ENCODE results near the gene ZNF284. TPM values are rescaled to one million over a fixed set of nuclear protein-coding genes. Genes with fewer than 3 reads are reported as not detected.

Gene ZNF284
- total and polyA plus RNA-seq, 4 experiments from 2014 or later: 0.61 to 5.7 (median 3.3) TPM

DNA sequence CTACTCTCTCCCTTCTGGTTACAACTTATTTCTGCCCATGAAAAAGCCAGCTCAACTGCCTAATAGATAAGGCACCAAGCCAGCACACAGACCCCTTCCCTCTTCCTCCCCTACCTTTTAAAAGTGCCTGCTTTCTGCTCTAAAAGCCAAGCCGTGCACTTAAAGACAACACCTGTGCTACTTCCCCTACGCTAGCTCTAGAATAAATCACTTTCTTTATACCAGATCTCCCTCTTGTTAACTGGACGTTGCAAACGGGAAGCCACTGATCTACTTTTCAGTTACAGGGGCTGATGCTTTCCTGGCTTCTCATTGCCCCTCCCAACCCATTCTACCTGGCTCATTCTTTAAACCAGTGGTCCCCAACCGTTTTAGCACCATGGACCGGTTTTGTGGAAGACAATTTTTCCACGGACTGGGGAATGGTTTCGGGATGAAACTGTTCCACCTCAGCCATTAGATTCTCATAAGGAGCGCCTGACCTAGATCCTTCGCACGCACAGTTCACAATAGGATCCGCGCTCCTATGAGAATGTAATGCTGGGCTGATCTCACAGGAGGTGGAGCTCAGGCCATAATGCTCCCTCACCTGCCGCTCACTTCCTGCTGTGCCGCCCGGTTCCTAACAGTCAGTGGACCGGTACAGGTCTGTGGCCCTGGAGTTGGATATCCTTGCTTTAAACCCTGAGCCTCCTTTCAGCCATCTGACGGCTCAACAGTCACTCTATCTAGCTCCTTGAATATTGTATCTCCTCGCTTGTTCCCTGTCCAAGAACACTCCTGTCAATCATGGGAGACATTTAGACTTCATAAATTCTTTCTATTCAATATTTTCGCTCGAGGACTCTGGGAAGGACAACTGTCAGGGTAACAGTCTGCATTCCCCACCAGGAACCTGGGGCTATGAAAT lies 21.0 kb upstream of the ZNF284 start:
- Mint-ChIP-seq H3K9me3 (peaks cover 2 to 50% (median 34%) of the 10 kb centered on the region in 8 donors), H3K4me1 (peaks cover 18 to 28% (median 26%) of the 10 kb centered on the region in 4 donors), H3K4me3 (peak overlapping the region; percentile 86 to 97 (median 94)), H3K27me3 (peaks cover 3 to 5% of the 10 kb centered on the region in 2 donors), H3K27ac (peak overlapping the region; percentile 27 to 88 (median 84)), H3K36me3 (peaks cover 27 to 38% of the 10 kb centered on the region in 2 donors)
- Histone ChIP-seq H3K4me3 (ENCODE audit: low read length in 2 of 2) (peak overlapping the region; percentile 61 to 76), H3K36me3 (ENCODE audit: insufficient read depth, low read length) (no peaks in the 10 kb centered on the region), H3K9me3 (ENCODE audit: control insufficient read depth in 1 of 2, low read length in 2 of 2) (peaks cover 0 to 5% of the 10 kb centered on the region in 2 donors), H3K4me1 (ENCODE audit: insufficient read depth, low read length) (peaks cover 8% of the 10 kb centered on the region), H3K27me3 (ENCODE audit: insufficient read depth, low read length) (no peaks in the 10 kb centered on the region), H3K27ac (ENCODE audit: low read depth, low read length) (no peak overlapping the region)
- ChIA-PET POLR2A (ENCODE audit: partially characterized antibody) (interaction anchor here (0.6 to 2.2 kb wide), 8 partner anchors 10 to 161 kb away, joined by 3 to 8 read pairs (median 4); partner anchors contain the start of genes ZNF222, ZNF225, ZNF227 and ZNF45), CTCF (ENCODE audit: partially characterized antibody) (interaction anchor here (1.1 to 1.8 kb wide), 4 partner anchors 12 to 47 kb away, joined by 3 to 6 read pairs (median 3); partner anchors contain the start of genes ZNF222 and ZNF224)
- intact Hi-C loops (cut with micrococcal nuclease): loop anchor here (1.0 kb wide), 3 partner anchors 21 to 62 kb away; partner anchors contain the start of genes ZNF225 and ZNF284
- no peak for DNase-seq

DNA sequence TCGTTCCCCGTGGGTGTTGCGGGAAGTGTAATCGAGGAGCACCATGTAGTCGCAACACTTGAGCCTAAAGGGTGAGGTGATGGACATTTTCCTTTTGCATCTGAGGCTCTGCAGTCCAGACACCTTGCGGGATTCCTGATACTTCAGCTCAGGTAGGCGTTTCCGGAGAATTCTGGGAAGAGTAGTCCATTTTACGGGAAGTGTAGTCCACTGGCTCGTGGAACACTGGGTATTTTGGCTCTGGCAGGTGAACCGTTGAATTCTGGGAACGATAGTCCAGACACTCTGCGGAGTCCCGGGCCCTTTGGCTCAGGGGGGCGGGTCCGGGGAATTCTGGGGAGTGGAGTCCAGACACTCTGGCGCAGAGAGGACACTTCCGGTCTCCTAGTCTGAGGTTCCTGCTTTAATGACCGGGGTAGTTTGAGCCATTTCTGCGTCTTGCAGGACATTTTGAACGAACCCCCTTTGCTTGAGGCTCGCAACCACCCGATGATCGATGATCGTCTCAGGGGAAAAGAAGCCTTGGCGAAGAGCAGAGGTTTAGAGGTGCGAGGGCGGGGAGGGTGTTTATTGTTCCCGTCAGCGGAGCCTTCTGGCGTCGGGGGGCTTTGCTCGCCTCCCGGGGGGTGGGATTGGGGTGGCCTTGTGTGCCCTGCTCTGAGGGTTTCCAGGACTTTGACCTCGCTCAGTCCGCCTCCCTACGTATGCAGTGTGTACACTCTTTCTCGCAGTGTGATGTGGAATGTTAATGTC lies 20.1 kb upstream of the ZNF284 start, which contains the start of gene ZNF223:
Gene ZNF223 (plus strand): TSS at position 387 of the 753 bp plus-strand sequence. CDS start 3,141 bp downstream, outside the sequence.
- H3K27ac Mint-ChIP-seq: peak within 1 kb of the TSS; percentile 27 to 88 (median 84)
- Histone ChIP-seq H3K4me3 (ENCODE audit: low read length in 2 of 2) (peak within 1 kb of the TSS; percentile 61 to 76), H3K27ac (ENCODE audit: low read depth, low read length) (no peak within 1 kb of the TSS), H3K36me3 (ENCODE audit: insufficient read depth, low read length) (no peaks in the 10 kb centered on the region), H3K9me3 (ENCODE audit: control insufficient read depth in 1 of 2, low read length in 2 of 2) (peaks cover 0 to 5% of the 10 kb centered on the region in 2 donors), H3K27me3 (ENCODE audit: insufficient read depth, low read length) (no peaks in the 10 kb centered on the region), H3K4me1 (ENCODE audit: insufficient read depth, low read length) (peaks cover 8% of the 10 kb centered on the region)
- intact Hi-C loops (cut with micrococcal nuclease): loop anchor here (1.0 kb wide), 3 partner anchors 20 to 61 kb away; partner anchors contain the start of genes ZNF225 and ZNF284
- H3K4me1 Mint-ChIP-seq: peaks cover 18 to 28% (median 26%) of the 10 kb centered on the region in 4 donors
- peaks cover 2 to 52% (median 36%) of the 10 kb centered on the region in 8 donors for H3K9me3 Mint-ChIP-seq
- H3K36me3 Mint-ChIP-seq: peaks cover 31 to 41% of the 10 kb centered on the region in 2 donors
- POLR2A ChIA-PET (ENCODE audit: partially characterized antibody): interaction anchor here (1.0 to 2.2 kb wide), 5 partner anchors 48 to 161 kb away, joined by 3 to 8 read pairs (median 6); partner anchors contain the start of genes ZNF225, ZNF227 and ZNF45
- peaks cover 3 to 4% of the 10 kb centered on the region in 2 donors for H3K27me3 Mint-ChIP-seq
- DNase-seq: peak; percentile 40 to 51 (median 45)
- H3K4me3 Mint-ChIP-seq: peak within 1 kb of the TSS; percentile 86 to 97 (median 94)
- CTCF ChIA-PET (ENCODE audit: partially characterized antibody): interaction anchor here (1.1 to 1.8 kb wide), 3 partner anchors 13 to 43 kb away, joined by 3 to 6 read pairs (median 3); partner anchors contain the start of genes ZNF222 and ZNF224

DNA sequence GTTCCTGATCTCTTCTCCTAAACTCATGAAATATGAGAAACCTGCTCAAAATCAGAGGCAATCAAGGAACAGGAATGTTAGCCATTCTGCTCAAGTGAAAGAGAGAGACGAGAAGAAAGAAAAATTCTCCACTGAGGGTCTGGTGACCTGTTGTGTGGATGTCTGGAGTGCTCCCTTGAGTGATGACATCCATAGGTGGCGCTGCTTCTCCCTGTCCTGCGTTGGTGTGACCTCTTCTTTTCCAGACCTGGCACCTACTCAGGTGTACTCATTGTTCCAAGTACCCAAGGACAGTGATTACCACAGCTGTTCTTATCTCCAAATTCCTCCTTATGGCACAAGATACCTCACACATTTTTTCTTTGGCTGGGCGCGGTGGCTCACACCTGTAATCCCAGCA lies 16.1 kb upstream of the ZNF284 start:
- ChIA-PET CTCF (ENCODE audit: partially characterized antibody) (no interaction called here), POLR2A (ENCODE audit: partially characterized antibody) (no interaction called here)
- DNase-seq: no peak
- H3K4me1 Mint-ChIP-seq: peaks cover 16 to 24% (median 22%) of the 10 kb centered on the region in 4 donors
- no peaks in the 10 kb centered on the region for H3K27me3 ChIP-seq (ENCODE audit: insufficient read depth, low read length)
- peaks cover 71% of the 10 kb centered on the region in 2 donors for H3K36me3 Mint-ChIP-seq
- no peak overlapping the region for H3K4me3 Mint-ChIP-seq
- intact Hi-C loops (cut with micrococcal nuclease): no loop called here
- no peak overlapping the region for H3K27ac ChIP-seq (ENCODE audit: low read depth, low read length)
- H3K27me3 Mint-ChIP-seq: peaks cover 0 to 4% of the 10 kb centered on the region in 2 donors
- peaks cover 0 to 11% of the 10 kb centered on the region in 2 donors for H3K9me3 ChIP-seq (ENCODE audit: control insufficient read depth in 1 of 2, low read length in 2 of 2)
- no peak overlapping the region for H3K4me3 ChIP-seq (ENCODE audit: low read length in 2 of 2)
- H3K4me1 ChIP-seq (ENCODE audit: insufficient read depth, low read length): peaks cover 8% of the 10 kb centered on the region
- H3K9me3 Mint-ChIP-seq: peaks cover 0 to 63% (median 40%) of the 10 kb centered on the region in 8 donors
- H3K36me3 ChIP-seq (ENCODE audit: insufficient read depth, low read length): no peaks in the 10 kb centered on the region
- no peak overlapping the region for H3K27ac Mint-ChIP-seq

DNA sequence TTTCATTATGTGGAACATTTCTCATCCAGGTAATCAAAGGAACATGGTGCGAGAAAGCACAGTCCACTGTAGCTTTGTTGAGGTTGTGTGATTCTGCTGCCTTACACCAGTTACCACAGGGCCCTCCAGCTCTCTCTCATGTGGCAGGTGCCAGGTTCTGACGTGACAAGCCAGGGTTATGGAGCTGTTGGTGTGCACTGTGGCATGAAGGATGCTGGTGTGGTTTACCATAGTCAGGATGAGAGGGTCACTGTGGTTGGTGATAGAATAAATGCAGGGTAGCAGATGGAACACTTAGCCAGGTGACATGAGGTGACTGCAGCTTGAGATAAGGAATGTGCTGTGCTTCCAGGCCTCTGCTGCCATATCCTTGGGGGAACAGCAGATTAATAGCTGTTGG lies 12.7 kb upstream of the ZNF284 start:
- ChIA-PET POLR2A (ENCODE audit: partially characterized antibody) (no interaction called here), CTCF (ENCODE audit: partially characterized antibody) (no interaction called here)
- Histone ChIP-seq H3K4me3 (ENCODE audit: low read length in 2 of 2) (no peak overlapping the region), H3K27me3 (ENCODE audit: insufficient read depth, low read length) (no peaks in the 10 kb centered on the region), H3K36me3 (ENCODE audit: insufficient read depth, low read length) (no peaks in the 10 kb centered on the region), H3K4me1 (ENCODE audit: insufficient read depth, low read length) (no peaks in the 10 kb centered on the region), H3K27ac (ENCODE audit: low read depth, low read length) (no peak overlapping the region), H3K9me3 (ENCODE audit: control insufficient read depth in 1 of 2, low read length in 2 of 2) (peaks cover 0 to 11% of the 10 kb centered on the region in 2 donors)
- H3K27me3 Mint-ChIP-seq: no peaks in the 10 kb centered on the region
- peaks cover 8 to 61% (median 43%) of the 10 kb centered on the region in 8 donors for H3K9me3 Mint-ChIP-seq
- peaks cover 78 to 91% of the 10 kb centered on the region in 2 donors for H3K36me3 Mint-ChIP-seq
- no peak for DNase-seq
- no peak overlapping the region for H3K4me3 Mint-ChIP-seq
- intact Hi-C loops (cut with micrococcal nuclease): no loop called here
- H3K27ac Mint-ChIP-seq: no peak overlapping the region
- H3K4me1 Mint-ChIP-seq: peaks cover 0 to 3% (median 0%) of the 10 kb centered on the region in 4 donors

DNA sequence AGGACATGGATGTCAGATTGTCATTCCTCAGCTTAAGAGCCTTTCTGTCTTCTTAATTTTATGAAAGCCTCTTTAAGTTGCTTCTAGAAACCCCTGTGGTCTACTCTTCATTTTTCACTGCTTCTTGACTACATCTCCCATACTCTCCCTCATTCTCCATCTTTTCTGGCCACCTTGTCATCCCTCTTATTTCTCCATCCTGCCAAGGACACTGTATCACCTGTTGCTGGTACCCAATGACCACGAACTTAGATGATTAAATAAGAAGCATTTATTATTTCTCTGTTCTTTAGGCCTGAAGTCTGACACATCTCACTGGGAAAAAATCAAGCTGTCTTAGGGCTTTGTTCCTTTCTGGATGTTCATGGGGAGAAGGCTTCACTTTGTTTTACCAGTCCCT lies 10.9 kb upstream of the ZNF284 start:
- POLR2A ChIA-PET (ENCODE audit: partially characterized antibody): interaction anchor here (1.3 kb wide), 1 partner anchor 10 kb away, joined by 3 read pairs; no protein-coding TSS in a partner anchor
- no peaks in the 10 kb centered on the region for H3K36me3 ChIP-seq (ENCODE audit: insufficient read depth, low read length)
- H3K4me1 Mint-ChIP-seq: no peaks in the 10 kb centered on the region
- H3K27me3 ChIP-seq (ENCODE audit: insufficient read depth, low read length): no peaks in the 10 kb centered on the region
- H3K27ac Mint-ChIP-seq: no peak overlapping the region
- H3K4me1 ChIP-seq (ENCODE audit: insufficient read depth, low read length): no peaks in the 10 kb centered on the region
- CTCF ChIA-PET (ENCODE audit: partially characterized antibody): no interaction called here
- no peak overlapping the region for H3K4me3 ChIP-seq (ENCODE audit: low read length in 2 of 2)
- H3K4me3 Mint-ChIP-seq: no peak overlapping the region
- peaks cover 4 to 8% of the 10 kb centered on the region in 2 donors for H3K9me3 ChIP-seq (ENCODE audit: control insufficient read depth in 1 of 2, low read length in 2 of 2)
- peaks cover 8 to 65% (median 45%) of the 10 kb centered on the region in 8 donors for H3K9me3 Mint-ChIP-seq
- DNase-seq: no peak
- H3K27me3 Mint-ChIP-seq: no peaks in the 10 kb centered on the region
- intact Hi-C loops (cut with micrococcal nuclease): no loop called here
- H3K27ac ChIP-seq (ENCODE audit: low read depth, low read length): no peak overlapping the region
- peaks cover 75 to 86% of the 10 kb centered on the region in 2 donors for H3K36me3 Mint-ChIP-seq

DNA sequence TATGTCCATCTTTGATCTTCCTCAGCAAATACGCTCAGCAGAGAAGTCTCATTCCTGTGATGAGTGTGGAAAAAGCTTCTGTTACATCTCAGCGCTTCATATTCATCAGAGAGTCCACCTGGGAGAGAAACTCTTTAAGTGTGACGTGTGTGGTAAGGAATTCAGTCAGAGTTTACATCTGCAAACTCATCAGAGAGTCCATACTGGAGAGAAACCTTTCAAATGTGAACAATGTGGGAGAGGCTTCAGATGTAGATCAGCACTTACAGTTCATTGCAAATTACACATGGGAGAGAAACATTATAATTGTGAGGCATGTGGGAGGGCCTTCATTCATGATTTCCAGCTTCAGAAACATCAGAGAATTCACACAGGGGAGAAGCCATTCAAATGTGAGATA lies 5.7 kb upstream of the ZNF284 start:
- H3K27me3 ChIP-seq (ENCODE audit: insufficient read depth, low read length): no peaks in the 10 kb centered on the region
- Mint-ChIP-seq H3K4me1 (peaks cover 2 to 5% (median 4%) of the 10 kb centered on the region in 4 donors), H3K27me3 (peaks cover 0 to 1% of the 10 kb centered on the region in 2 donors), H3K27ac (no peak overlapping the region), H3K36me3 (peaks cover 51 to 68% of the 10 kb centered on the region in 2 donors), H3K9me3 (peaks cover 14 to 78% (median 57%) of the 10 kb centered on the region in 8 donors), H3K4me3 (no peak overlapping the region)
- intact Hi-C loops (cut with micrococcal nuclease): no loop called here
- DNase-seq: no peak
- H3K4me1 ChIP-seq (ENCODE audit: insufficient read depth, low read length): peaks cover 3% of the 10 kb centered on the region
- no peak overlapping the region for H3K27ac ChIP-seq (ENCODE audit: low read depth, low read length)
- no peak overlapping the region for H3K4me3 ChIP-seq (ENCODE audit: low read length in 2 of 2)
- H3K9me3 ChIP-seq (ENCODE audit: control insufficient read depth in 1 of 2, low read length in 2 of 2): peaks cover 6 to 18% of the 10 kb centered on the region in 2 donors
- ChIA-PET POLR2A (ENCODE audit: partially characterized antibody) (no interaction called here), CTCF (ENCODE audit: partially characterized antibody) (no interaction called here)
- no peaks in the 10 kb centered on the region for H3K36me3 ChIP-seq (ENCODE audit: insufficient read depth, low read length)
